Tibial nerve (tissue), 4 donors: ENCODE data around the gene THEM4. TPM values are rescaled to one million over a fixed set of nuclear protein-coding genes. Genes with fewer than 3 reads are reported as not detected.

ENCODE experiments used
- DNase-seq, 2 donors: peaks; one replicate each; pipeline ENCODE4 v3.0.0-alpha.2; 2019; ENCODE audit warnings: low spot score in 2 of 2
- H3K27ac ChIP-seq, 4 donors: fragments of 200-600 bp; sonication (generic) in 3 of 4; one replicate each; pipeline ENCODE4 v1.5.1; 2017 to 2019; ENCODE audit warnings: mild to moderate bottlenecking in 1 of 4
- H3K27me3 ChIP-seq, 2 donors: fragments of 200-600 bp; sonication (generic) in 1 of 2; one replicate each; pipeline versions ENCODE4 v1.5.1 to v1.6.0; 2017 to 2019
- H3K36me3 ChIP-seq, 3 donors: fragments of 200-600 bp; sonication (generic); one replicate each; pipeline ENCODE4 v1.5.1; 2018 to 2019
- H3K4me1 ChIP-seq, 4 donors: fragments of 200-600 bp; sonication (generic) in 3 of 4; one replicate each; pipeline ENCODE4 v1.5.1; 2017 to 2019
- H3K4me3 ChIP-seq, 4 donors: fragments of 200-600 bp; sonication (generic) in 3 of 4; one replicate each; pipeline ENCODE4 v1.5.1; 2017 to 2019; ENCODE audit warnings: mild to moderate bottlenecking in 1 of 4, moderate library complexity in 1 of 4
- H3K9me3 ChIP-seq, 4 donors: fragments of 200-600 bp; sonication (generic) in 3 of 4; one replicate each; pipeline ENCODE4 v1.5.1; 2017 to 2019
- CTCF ChIP-seq, 5 experiments: fragments of 200-600 bp in 3 of 5; fragments of 450-650 bp in 2 of 5; sonication (generic) in 3 of 5; IDR thresholded peaks; one replicate each; pipeline ENCODE4 v1.5.1; 2016 to 2019; ENCODE audit warnings: antibody characterized with exemption in 5 of 5, mild to moderate bottlenecking in 3 of 5, moderate library complexity in 2 of 5
- EP300 ChIP-seq, 2 donors: sonication (generic); formaldehyde crosslinking; IDR thresholded peaks; one replicate each; pipeline ENCODE4 v1.6.1; 2017; ENCODE audit warnings: antibody characterized with exemption in 2 of 2, mild to moderate bottlenecking in 1 of 2
- POLR2A ChIP-seq, 2 donors: fragments of 450-650 bp; IDR thresholded peaks; one replicate each; pipeline ENCODE4 v1.6.1; 2017; ENCODE audit warnings: antibody characterized with exemption in 2 of 2, mild to moderate bottlenecking in 2 of 2, moderate library complexity in 2 of 2
- WGBS, 2 donors: methylation state at CpG; one replicate each; pipeline ENCODE4 v1.1.5; 2018; 5-methylcytosine and 5-hydroxymethylcytosine counted together
- total RNA-seq, 4 donors: library from RNA; depleted of rRNA; stranded (reverse); fragments of >200 nt; gene quantifications; one replicate each; pipeline ENCODE4 v1.1.0, GENCODE V29; 2016

Gene THEM4
- total RNA-seq, 4 donors from 2014 or later: 17.7 to 48.6 (median 32.3) TPM

- H3K27me3 ChIP-seq: peaks cover 0 to 29% of the 10 kb centered on the region in 2 donors
- H3K27ac ChIP-seq: no peak overlapping the region
- no peaks in the 10 kb centered on the region for H3K9me3 ChIP-seq
- TF ChIP-seq CTCF (IDR thresholded peaks at IDR 0.05) (no peak), POLR2A (IDR thresholded peaks at IDR 0.05) (no peak), EP300 (IDR thresholded peaks at IDR 0.05) (no peak)
- H3K4me1 ChIP-seq: peaks cover 0 to 33% (median 9%) of the 10 kb centered on the region in 4 donors
- 69 to 87% methylated on average over 3 of the region's 3 CpGs for WGBS, 2 donors
- H3K36me3 ChIP-seq: no peaks in the 10 kb centered on the region
- H3K4me3 ChIP-seq: no peak overlapping the region
- DNase-seq: no peak
These were observed 72.1 kb downstream of the THEM4 start for GRCh38 chr1:151837197-151837596.

GRCh38 chr1:151835596-151835995 is 73.7 kb downstream of the THEM4 start:
- Histone ChIP-seq H3K4me3 (no peak overlapping the region), H3K36me3 (no peaks in the 10 kb centered on the region), H3K4me1 (peaks cover 0 to 31% (median 9%) of the 10 kb centered on the region in 4 donors), H3K27ac (no peak overlapping the region), H3K9me3 (no peaks in the 10 kb centered on the region), H3K27me3 (peaks cover 0 to 29% of the 10 kb centered on the region in 2 donors)
- no peak for DNase-seq
- WGBS, 2 donors: 93 to 95% methylated on average over 7 of the region's 7 CpGs
- TF ChIP-seq EP300 (IDR thresholded peaks at IDR 0.05) (no peak), POLR2A (IDR thresholded peaks at IDR 0.05) (no peak), CTCF (IDR thresholded peaks at IDR 0.05) (no peak)

- H3K27me3 ChIP-seq: peaks cover 0 to 19% of the 10 kb centered on the region in 2 donors
- H3K27ac ChIP-seq: no peak overlapping the region
- peaks cover 0 to 21% (median 3%) of the 10 kb centered on the region in 4 donors for H3K4me1 ChIP-seq
- TF ChIP-seq EP300 (IDR thresholded peaks at IDR 0.05) (no peak), POLR2A (IDR thresholded peaks at IDR 0.05) (no peak), CTCF (IDR thresholded peaks at IDR 0.05) (no peak)
- no peaks in the 10 kb centered on the region for H3K36me3 ChIP-seq
- no peak for DNase-seq
- 30 to 46% methylated on average over 2 to 3 of the region's 3 CpGs for WGBS, 2 donors
- H3K9me3 ChIP-seq: no peaks in the 10 kb centered on the region
- H3K4me3 ChIP-seq: no peak overlapping the region
These were observed 75.1 kb downstream of the THEM4 start for GRCh38 chr1:151834239-151834638.

GRCh38 chr1:151833172-151833900 is 76.0 kb downstream of the THEM4 start:
- 80 to 84% methylated on average over 7 of the region's 8 CpGs for WGBS, 2 donors
- H3K9me3 ChIP-seq: no peaks in the 10 kb centered on the region
- H3K4me1 ChIP-seq: peaks cover 0 to 21% (median 0%) of the 10 kb centered on the region in 4 donors
- no peak overlapping the region for H3K4me3 ChIP-seq
- no peak overlapping the region for H3K27ac ChIP-seq
- no peak for DNase-seq
- H3K36me3 ChIP-seq: no peaks in the 10 kb centered on the region
- TF ChIP-seq EP300 (IDR thresholded peaks at IDR 0.05) (no peak), CTCF (IDR thresholded peaks at IDR 0.05) (no peak), POLR2A (IDR thresholded peaks at IDR 0.05) (no peak)
- H3K27me3 ChIP-seq: peaks cover 0 to 13% of the 10 kb centered on the region in 2 donors

- no peaks in the 10 kb centered on the region for H3K36me3 ChIP-seq
- TF ChIP-seq CTCF (IDR thresholded peaks at IDR 0.05) (no peak), EP300 (IDR thresholded peaks at IDR 0.05) (no peak), POLR2A (IDR thresholded peaks at IDR 0.05) (no peak)
- H3K27me3 ChIP-seq: peaks cover 0 to 7% of the 10 kb centered on the region in 2 donors
- no peak for DNase-seq
- peaks cover 0 to 18% (median 0%) of the 10 kb centered on the region in 4 donors for H3K4me1 ChIP-seq
- 63 to 64% methylated on average over 10 of the region's 10 CpGs for WGBS, 2 donors
- no peak overlapping the region for H3K27ac ChIP-seq
- no peaks in the 10 kb centered on the region for H3K9me3 ChIP-seq
- no peak overlapping the region for H3K4me3 ChIP-seq
These were observed 76.9 kb downstream of the THEM4 start for GRCh38 chr1:151832318-151832980.
